NCI-H146 treated with DMSO at 0.1 percent for 48 hours (cell line): ENCODE data around the gene RFTN1.

Experiments
- DNase-seq: peaks from one replicate; lab custom pipeline; 2025; ENCODE audit not compliant: unreplicated experiment; lab: John Stamatoyannopoulos, UW

The RFTN1 gene

DNA sequence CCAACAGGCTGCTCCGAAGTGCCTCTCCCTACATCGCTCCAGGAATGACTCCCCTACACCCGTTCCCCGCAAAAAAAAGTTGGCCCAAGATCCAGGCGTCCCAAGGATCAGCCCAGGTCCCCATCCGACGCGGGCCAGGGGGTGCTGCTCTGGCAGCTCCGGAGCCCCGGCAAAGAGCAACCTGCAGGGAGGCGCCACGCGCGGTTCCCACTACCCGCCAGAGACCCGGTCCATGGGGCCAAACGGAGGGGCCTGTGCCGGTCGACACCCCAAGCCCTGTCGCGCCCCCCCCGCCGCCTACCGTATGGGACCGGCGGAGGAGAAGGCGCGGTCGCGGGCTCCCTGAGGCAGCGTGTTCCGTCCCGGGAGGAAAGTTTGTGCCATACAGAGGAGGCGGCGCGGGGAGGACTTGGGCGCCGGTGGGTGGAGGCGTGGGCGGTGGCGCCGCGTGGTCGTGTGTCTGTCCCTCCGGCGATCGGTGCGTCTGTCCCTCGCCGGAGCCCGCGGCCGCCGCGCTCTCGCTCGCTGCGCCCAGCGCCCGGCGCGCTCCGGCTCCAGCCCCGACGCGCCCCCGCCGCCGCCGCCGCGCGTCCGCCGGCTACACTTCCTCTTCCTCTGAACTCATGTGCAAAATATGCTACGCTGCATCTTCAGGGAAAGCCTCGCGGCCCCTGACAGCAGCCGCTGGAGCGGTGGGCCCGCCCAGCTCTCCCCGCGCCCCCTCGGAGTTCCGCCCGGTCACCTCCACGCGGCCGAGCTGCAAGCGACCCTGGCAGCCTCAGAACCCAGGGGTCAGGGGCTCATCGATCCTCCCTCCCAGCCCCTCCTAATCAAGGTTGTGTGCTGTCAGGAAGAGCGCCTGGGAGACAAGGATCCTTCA lies at the start of gene RFTN1:
Gene RFTN1, minus strand, starts transcription at position 559 of the 880 bp plus-strand sequence. CDS start 19,830 bp downstream, outside the sequence.
- peak; percentile 15 for DNase-seq

DNA sequence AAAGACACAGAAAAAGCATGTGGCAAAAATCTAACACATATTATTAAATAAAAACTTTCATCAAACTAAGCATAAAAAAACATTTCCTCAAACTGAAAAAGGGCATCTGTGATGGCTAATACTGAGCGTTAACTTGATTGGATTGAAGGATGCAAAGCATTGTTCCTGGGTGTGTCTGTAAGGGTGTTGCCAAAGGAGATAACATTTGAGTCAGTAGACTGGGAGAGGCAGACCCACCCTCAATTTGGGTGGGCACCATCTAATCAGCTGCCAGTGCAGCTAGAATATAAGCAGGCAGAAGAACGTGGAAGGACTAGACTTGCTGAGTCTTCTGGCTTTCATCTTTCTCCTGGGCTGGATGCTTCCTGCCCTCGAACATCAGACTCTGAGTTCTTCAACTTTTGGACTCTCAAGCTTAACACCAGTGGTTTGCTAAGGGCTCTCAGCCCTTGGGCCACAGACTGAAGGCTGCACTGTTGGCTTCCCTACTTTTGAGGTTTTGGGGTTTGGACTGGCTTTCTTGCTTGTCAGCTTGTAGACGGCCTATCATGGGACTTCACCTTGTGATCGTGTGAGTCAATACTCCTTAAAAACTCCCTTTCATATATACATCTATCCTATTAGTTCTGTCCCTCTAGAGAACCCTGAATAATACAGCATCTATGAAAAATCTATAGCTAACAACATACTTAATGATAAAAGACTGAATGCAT lies 46.3 kb upstream of the RFTN1 start:
- no peak for DNase-seq

DNA sequence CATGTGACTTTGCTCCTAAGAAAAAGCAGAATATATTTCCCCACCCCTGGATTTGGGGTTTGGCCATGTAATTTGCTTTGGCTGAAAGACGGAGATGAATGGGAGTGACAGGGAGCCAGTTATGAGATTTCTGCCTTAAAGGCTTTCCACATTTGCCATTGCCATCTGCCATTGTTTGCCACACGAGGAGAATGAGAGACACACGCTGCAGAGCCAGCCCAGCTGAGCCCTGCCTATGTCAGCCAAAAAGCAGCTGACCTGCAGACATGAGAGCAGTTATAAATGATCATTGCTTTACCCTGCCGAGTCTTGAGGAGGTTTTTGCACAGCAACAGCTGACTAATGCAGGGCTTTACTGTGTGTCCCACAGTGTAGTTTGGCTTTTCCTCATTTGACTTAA lies 40.6 kb upstream of the RFTN1 start:
- DNase-seq: no peak

- no peak for DNase-seq
Measured at GRCh38 chr3:16552757-16553156, 39.3 kb upstream of the RFTN1 start.

DNA sequence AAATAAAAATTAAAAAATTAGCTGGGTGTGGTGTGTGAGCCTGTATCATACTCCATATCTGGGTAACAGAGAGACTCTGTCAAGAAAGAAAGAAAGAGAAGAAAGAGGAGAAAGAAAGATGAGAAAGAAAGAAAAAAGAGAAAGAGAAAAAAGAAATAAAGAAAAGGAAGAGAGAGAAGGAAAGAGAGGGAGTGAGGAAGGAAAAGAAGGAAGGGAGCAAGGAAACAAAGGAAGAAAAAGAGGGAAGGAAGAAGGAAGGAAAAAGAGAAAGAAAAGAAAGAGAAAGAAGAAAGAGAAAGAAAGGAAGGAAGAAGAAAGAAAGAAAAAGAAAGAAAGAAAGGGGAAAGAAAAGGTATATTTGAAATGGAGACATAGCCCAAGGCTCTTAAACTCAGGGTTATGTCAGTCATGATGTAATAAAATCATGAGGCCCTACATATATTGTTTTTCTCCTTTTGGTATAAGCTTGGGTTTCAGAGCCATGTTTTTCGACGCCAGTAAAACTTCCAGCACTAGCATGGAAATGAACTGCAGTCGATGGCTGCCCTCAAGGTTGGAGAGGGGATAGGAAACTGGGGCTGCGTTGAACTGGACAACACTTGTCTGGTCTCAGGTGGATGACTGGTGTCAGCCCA lies 38.0 kb upstream of the RFTN1 start:
- DNase-seq: no peak

- peak; percentile 72 for DNase-seq
Measured at GRCh38 chr3:16550676-16551341, 37.3 kb upstream of the RFTN1 start.

GRCh38 chr3:16550305-16550675 lies 36.8 kb upstream of the RFTN1 start:
- DNase-seq: peak; percentile 25

- no peak for DNase-seq
Measured at GRCh38 chr3:16548721-16549120, 35.2 kb upstream of the RFTN1 start.

- DNase-seq: no peak
Measured at GRCh38 chr3:16547561-16548357, 34.3 kb upstream of the RFTN1 start.

DNA sequence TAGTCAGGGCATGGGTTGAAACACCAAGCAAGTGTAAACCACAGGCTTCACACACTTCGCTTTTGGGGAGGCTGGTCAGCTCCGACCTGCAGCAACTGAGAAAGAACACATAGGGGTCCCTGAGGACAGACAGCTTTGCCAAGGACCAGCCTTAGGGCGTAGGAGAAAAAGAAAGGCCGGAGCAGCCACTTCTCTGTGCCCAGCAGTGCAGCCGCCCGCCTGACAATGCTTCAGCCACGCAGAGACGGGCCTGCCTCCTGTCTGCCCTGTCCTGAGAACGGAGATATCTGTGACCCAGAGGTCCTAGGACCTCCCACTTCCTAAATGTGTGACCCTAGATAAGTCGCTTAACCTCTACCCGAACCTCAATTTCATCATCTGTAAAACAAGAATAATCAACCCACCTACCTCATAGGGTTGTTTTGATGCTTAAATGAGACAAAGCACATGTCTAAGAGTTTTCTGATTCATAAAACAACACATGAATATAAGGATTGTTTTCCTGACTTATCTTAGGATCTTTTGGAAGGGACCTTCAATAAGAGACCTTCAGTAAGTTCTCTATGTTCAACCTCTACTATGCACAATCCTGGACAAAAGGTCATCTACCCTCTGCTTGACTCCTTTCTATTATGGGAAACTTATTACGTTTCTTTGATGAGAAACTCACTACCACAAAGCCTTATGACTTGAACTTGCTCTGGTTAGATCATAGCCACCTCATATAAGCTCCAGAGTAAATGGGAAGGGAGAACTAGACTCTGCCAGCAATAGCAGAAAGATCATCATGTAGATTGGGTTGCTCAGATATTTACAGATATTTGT lies 32.9 kb upstream of the RFTN1 start:
- DNase-seq: no peak

- no peak for DNase-seq
Measured at GRCh38 chr3:16545413-16546185, 32.1 kb upstream of the RFTN1 start.

- DNase-seq: no peak
Measured at GRCh38 chr3:16543242-16543864, 29.9 kb upstream of the RFTN1 start.

DNA sequence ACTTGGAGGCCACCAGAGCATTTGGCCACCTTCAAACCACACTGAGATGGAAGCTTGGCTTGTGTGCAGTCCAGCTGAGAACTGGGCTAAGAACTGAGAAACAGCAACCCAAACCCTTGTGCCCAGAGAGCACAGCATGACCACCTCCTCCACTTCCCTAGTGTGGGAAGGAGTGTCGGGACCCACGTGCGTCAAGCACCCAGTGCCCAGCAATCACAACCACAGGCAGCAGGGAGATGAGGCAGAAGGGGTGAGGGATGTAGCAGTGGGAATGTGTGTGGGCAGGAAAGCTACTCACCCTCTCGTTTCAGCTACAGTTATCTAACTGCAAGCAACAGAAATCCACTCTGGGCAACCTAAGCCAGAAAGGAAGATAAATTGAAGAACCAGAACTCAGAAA lies 25.0 kb upstream of the RFTN1 start:
- no peak for DNase-seq

- DNase-seq: peak; percentile 39
Measured at GRCh38 chr3:16536996-16537395, 23.5 kb upstream of the RFTN1 start.

DNA sequence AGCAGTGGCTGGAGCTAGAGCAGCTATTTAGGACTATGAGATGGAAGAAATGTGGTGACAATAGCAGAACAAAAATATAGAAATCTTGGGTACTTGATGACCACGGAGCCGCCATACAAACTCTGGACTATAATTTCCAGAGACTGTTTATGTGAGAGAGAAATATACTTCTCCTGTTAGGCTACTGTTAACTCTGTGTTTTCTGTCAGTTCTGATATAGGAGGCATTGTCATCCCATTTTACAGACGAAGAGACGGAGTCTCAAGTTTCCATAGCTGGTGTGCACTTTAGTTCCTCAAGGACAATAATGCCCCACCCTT lies 22.8 kb upstream of the RFTN1 start:
- DNase-seq: no peak

- DNase-seq: peak; percentile 80
Measured at GRCh38 chr3:16534640-16535262, 21.3 kb upstream of the RFTN1 start.

GRCh38 chr3:16533928-16534574 lies 20.6 kb upstream of the RFTN1 start:
- DNase-seq: no peak

DNA sequence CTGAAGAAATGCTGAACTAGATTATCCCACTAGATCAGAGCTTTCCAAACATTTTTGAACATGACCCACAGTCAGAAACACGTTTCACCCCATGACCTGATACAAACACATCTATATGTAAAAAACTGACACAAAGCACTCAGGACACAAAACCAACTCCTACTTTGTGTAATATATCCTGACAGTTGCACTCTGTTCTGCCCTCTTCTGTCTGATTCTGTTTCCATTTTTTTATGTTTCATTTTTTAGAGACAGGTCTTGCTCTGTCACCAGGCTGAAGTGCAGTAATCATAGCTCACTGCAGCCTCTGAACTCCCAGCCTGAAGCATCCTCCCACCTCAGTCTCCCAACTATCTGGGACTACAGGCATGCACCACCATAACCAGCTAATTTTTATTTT lies 15.8 kb upstream of the RFTN1 start:
- no peak for DNase-seq
